H1 (cell line): ENCODE results near the gene CCDC171. TPM values are rescaled to one million over a fixed set of nuclear protein-coding genes. Genes with fewer than 3 reads are reported as not detected.

Experiments
- ASH2L ChIP-seq: fragments of 200-600, 300-600 bp; sonication (generic); IDR thresholded peaks from one replicate; pipeline ENCODE4 v1.7.1; 2017; ENCODE audit warnings: low read length
- ATF2 ChIP-seq: IDR thresholded peaks from 2 replicates; pipeline ENCODE4 v1.6.1; 2012; ENCODE audit warnings: low read length, inconsistent platforms
- BRCA1 ChIP-seq: IDR thresholded peaks from 2 replicates; pipeline ENCODE4 v1.6.1; 2012; ENCODE audit warnings: low read depth, low read length, improper control_type of control experiment
- CBX8 ChIP-seq: fragments of 300-800, 300-1000 bp; sonication (generic); IDR thresholded peaks from 2 replicates; pipeline ENCODE4 v1.7.1; 2016; ENCODE audit warnings: low read depth, low read length, borderline replicate concordance
- CREB1 ChIP-seq: IDR thresholded peaks from 2 replicates; pipeline ENCODE4 v1.6.1; 2012; ENCODE audit warnings: inconsistent platforms
- CTBP2 ChIP-seq: IDR thresholded peaks from 2 replicates; pipeline ENCODE4 v1.7.0; 2011; ENCODE audit warnings: borderline replicate concordance, mild to moderate bottlenecking, moderate library complexity, mixed read lengths, low read length; ENCODE audit not compliant: insufficient read depth, insufficient read length
- E2F6 ChIP-seq: IDR thresholded peaks from 2 replicates; pipeline ENCODE4 v1.6.1; 2012; ENCODE audit warnings: inconsistent platforms
- KDM4A ChIP-seq: IDR thresholded peaks from one replicate; pipeline ENCODE4 v1.7.1; 2012; ENCODE audit warnings: low read depth, mild to moderate bottlenecking, moderate library complexity, low read length, inconsistent platforms; ENCODE audit not compliant: severe bottlenecking
- MAFK ChIP-seq: IDR thresholded peaks from 2 replicates; pipeline ENCODE4 v1.6.1; 2012; ENCODE audit warnings: low read depth, mild to moderate bottlenecking, improper control_type of control experiment, low read length
- POLR2AphosphoS5 ChIP-seq: IDR thresholded peaks from 2 replicates; pipeline ENCODE4 v1.6.1; 2011; ENCODE audit warnings: low read depth, low read length
- SIN3A ChIP-seq, 2 experiments: IDR thresholded peaks in 1 of 2; conservative IDR thresholded peaks in 1 of 2; 2 replicates each; pipeline ENCODE4 v1.6.1; 2011 to 2012; ENCODE audit warnings: low read length in 2 of 2, improper control_type of control experiment in 1 of 2, low read depth in 1 of 2, mild to moderate bottlenecking in 1 of 2
- TBP ChIP-seq: IDR thresholded peaks from 2 replicates; pipeline ENCODE4 v1.6.1; 2011; ENCODE audit warnings: low read depth, low read length, improper control_type of control experiment
- TCF12 ChIP-seq: IDR thresholded peaks from 2 replicates; pipeline ENCODE4 v1.6.1; 2011; ENCODE audit warnings: low read depth, mild to moderate bottlenecking, low read length
- ZNF274 ChIP-seq: IDR thresholded peaks from 2 replicates; pipeline ENCODE4 v1.7.0; 2012; ENCODE audit warnings: low read length, borderline replicate concordance; ENCODE audit errors: extremely low read depth
- polyA plus RNA-seq, 7 experiments: library from polyadenylated mRNA; depleted of rRNA in 3 of 7; stranded (reverse) in 5 of 7; unstranded in 2 of 7; fragments of >200 nt in 5 of 7; fragments of 200-250 nt in 2 of 7; gene quantifications; 1 replicate in 5 of 7; 2 replicates in 1 of 7; 4 replicates in 1 of 7; pipeline versions ENCODE4 v1.2.1 to v1.2.3, GENCODE V29; 2011 to 2013; ENCODE audit warnings: missing spikeins in 2 of 7, mixed read lengths in 2 of 7
- total RNA-seq: library from RNA; stranded (reverse); fragmentation: NEBNext Ultra II Directional; extraction: Animal tissue kit (Norgen Biotek cat#: 25700); gene quantifications from 2 replicates; pipeline ENCODE4 v1.2.1, GENCODE V29; 2021

CCDC171 gene
- total and polyA plus RNA-seq, 2 of the 8 experiments (the other 6 are each of a cell fraction or from before 2014, with no cell fraction given): 0.83 to 2.3 TPM

GRCh38 chr9:15510789-15511575, 41.9 kb upstream of the CCDC171 start, which contains the start of gene PSIP1 (continued):
- peak in 1 of 2 experiments; percentile 48; a peak in 1 of 4 replicates for TF ChIP-seq SIN3A (conservative IDR thresholded peaks at IDR 0.05 in 1 of 2, IDR thresholded peaks at IDR 0.05 in 1 of 2; ENCODE audit: low read depth in 1 of 2, low read length in 2 of 2)
- peak; percentile 14; the same call in 1 of the 2 replicates for TF ChIP-seq E2F6
- TF ChIP-seq MAFK: no peak
- TF ChIP-seq CTBP2: no peak
- TF ChIP-seq POLR2AphosphoS5: peak; percentile 85
- TF ChIP-seq ASH2L: peak; percentile 90
- TF ChIP-seq ATF2: no peak
- 0 out of 2 replicates have a peak, but pooled peaks have one; percentile 43 for TF ChIP-seq BRCA1
- TF ChIP-seq CBX8: no peak
- no peak for TF ChIP-seq TCF12
- TF ChIP-seq TBP: peak; percentile 91
- TF ChIP-seq CREB1: peak; percentile 62; the same call in 1 of the 2 replicates
- no peak for TF ChIP-seq ZNF274
- TF ChIP-seq KDM4A: no peak
